Limb (tissue), 2 donors: ENCODE data around the gene DGKB.

ENCODE experiments used
- DNase-seq, 2 donors: peaks; one replicate each; pipeline ENCODE4 v3.0.0-alpha.2; 2016; ENCODE audit errors: extremely low spot score in 2 of 2

The DGKB gene

DNA sequence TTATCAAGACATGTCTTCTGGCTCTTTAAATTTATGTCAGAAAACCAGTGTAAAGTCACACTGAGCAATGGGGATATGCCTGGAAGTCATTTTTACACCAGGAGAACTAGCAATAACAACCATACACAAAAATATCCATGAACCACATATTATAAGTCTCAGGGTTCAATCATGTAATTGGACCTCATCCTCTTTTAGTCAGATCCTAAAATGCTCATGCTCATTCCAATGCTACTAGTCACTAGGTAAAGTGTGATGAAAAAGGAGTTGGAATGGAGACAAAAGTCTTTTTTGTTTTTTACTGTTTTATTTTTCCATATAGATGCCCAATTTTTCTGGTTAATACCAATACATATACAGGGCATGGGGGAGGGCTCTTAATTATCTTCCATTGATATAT, 306.1 kb downstream of the DGKB start:
- no peak for DNase-seq

DNA sequence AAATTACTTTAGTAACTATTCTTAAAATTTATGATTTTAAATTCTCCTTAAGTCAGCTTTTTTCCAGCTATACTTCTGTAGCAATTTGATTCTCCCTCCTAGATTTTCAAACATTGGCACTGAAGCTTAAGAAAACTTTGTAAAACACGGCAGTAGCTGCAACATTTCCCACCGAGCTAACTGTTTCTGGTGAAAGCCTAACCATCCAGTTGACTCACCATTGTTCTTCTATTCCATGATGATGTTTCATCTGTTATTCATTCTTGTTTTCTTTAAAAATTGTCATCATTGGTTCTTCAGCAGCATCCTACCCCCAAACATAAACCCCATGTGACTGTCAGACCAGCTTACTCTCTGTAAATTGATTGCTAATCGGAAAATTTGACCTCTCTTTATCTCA, 312.3 kb downstream of the DGKB start:
- no peak for DNase-seq

DNA sequence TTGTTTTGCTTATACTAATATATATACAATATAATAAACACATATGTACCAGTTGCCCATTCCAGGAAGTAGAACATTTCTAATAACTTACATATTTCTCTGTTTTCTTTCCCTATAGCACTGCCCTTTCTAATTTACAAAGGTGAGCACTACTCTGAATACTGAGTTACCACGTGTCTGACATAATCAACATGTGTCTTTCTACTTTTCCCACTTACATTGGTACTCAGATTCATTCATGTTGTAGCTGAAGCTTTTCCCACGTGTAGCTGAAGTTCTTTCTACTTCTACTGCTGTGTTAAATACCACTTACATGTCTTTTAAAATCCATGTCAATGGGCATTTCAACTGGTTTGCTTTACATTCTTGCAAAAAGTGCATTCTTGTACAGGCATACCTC, 317.3 kb downstream of the DGKB start:
- DNase-seq, result no peak

DNA sequence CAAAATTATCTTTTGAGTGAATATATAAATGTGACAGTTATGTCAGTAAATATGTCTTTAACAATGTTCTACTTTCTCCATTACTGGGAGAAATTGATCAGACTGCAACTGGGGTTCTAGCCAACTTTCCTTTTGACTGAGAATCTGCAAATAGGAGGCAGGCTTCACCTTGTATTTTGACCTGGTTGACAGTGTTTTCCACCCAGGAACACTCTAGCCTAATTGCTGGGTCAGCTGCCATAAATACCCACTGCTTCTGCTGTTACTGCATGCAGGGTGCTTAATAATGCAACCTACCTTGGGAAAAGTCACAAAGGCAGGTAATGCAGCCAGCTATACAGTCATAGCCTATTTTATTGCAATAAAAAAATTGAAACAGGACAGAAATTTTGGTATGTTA, 319.0 kb downstream of the DGKB start:
- DNase-seq, result no peak

DNA sequence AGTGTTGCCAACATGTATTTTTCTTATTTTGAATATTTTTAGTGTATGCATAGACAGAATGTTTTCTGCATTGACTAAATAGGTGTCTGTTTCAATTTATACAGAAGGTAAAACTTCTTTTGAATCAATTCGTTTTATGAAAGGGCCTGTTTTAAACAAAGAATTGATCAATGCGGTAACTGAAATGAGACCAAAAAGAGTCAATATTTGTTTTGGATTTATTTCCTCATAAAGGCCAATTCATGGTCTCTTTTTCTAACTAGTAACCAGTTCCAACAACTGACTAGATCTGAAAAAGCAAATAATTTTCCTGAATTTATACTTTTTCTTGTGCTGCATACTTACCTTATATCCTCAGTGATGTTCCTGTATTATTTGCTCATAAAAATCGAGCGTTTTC, 320.5 kb downstream of the DGKB start:
- no peak for DNase-seq

DNA sequence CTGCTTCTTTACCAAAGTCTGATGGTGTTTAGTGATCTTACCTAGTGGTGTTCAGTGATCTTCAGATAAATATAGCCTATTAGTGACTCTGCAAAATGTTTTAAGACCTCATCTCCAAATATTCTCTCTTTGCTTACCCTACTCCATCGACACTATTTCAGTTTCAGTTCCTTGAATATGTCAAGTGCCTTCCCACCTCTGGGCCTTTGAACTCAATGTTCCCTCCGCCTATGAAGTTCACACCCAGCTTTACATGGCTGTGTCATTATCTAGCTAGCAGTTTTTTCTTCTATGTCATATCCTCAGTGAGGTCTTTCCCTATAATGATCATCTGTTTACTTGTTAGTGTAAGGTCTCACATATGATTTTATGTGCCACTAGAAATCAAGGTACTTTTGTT, 322.6 kb downstream of the DGKB start:
- DNase-seq, result no peak

DNA sequence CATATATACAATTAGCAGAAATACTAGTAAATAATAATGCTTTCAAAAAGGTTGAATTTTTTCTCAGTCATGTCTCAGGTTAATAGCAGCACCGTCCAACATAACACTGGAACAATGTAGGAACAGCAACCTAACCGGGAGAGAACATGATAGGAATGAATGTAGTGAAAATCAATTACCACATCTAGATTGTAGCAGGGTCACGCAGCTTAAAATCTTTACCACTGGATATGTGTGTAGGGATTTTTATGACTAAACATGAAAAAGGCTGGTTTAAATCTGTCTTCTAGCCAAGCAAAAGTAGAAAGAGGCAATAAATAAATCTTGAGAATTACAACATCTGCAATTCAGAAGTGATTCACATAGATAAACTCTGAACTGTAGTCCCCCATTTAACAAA, 326.0 kb downstream of the DGKB start:
- no peak for DNase-seq

DNA sequence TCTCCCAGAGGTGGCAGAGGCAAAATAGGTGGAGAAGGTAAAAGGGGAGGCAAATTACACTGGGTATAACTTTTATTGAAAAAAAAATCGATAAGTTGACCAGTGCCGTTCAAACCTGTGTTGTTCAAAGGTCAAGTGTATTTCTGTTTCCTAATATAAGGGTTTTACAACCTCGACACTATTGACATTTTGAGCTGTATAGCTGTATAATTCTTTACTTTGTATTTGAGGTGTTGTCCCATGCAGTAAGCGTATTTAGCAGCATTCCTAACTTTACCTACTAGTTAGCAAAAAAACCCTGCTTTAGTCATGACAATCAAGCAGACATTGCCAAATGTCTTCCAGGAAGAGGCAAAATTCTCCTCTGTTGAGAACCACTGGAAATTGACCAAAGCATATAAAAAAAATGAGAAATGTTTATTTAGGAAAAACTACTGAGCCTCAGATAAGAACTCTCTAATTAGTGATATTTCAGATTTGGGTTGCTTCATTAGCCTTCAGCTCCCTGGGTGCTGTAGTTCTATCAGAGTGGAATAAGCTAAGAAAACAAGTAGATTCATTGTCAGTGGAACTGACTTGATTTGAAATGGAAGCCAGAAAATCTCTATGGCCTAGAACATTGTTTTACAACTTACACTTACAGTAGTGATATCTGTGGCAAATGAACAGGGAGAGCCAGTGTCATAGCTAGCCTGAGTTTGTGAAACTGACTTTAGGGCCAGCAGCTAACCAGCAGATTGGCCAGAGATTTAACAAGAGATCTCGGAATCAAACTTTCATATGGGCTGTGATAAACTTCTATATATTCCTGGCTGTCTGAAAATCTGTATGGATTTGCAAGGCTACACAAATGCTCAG, 331.6 kb downstream of the DGKB start:
- no peak for DNase-seq

DNA sequence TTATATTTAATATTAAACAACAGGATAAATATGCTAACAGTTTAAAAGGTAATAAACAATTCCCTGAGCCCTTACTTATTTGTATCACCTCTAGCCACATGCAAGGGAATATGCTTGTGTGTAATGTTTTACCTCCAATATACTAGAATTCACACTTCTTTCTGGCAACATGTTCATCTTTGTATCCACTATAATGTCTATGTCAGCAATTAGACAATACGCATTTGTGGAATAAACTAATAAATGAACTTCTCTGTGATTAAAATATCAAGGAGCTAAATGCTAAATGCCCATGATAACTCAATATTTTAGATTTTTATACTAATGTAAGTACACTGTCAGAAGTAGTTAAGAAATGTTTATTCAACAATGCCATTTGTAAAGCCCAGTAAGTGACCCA, 350.5 kb downstream of the DGKB start:
- DNase-seq, result no peak

DNA sequence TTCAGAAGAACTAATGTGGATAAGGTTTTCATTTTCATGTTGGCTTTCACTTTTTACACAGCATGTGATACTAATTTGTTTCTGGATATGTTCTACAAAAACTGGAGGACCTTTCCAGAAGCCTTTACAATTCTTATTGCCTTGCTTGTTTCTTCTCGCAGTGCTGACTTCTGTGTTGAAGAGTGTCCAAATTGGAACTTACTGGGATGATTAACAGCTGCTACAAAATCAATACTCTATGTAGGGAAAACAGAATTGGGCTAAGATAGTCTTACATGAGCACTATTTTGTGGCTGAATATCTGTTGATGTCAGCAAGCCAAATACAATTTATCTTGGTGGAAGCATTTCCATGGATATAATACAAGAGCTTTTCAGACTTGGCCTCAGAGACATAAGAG, 351.2 kb downstream of the DGKB start:
- peak in 1 of 2 donors; percentile 11 for DNase-seq

DNA sequence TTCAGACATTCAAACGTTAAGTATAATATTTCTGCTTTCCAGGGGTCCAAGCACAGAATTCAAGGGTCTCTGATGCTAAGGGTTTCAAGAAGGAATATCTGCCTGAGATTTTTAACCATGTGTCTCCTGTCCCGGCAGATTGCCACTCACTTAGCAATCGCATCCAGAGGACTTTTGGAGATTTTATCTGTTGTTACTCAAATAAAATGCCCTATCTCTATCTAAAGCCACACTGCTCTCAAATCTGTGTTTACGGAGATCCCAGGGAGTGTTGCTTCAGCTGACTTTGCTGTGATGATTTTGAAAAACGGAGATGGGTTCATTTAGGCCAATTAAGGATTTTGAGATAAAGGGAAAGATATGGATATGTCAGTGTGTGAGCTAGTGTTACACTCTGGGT, 359.9 kb downstream of the DGKB start:
- DNase-seq, result no peak

DNA sequence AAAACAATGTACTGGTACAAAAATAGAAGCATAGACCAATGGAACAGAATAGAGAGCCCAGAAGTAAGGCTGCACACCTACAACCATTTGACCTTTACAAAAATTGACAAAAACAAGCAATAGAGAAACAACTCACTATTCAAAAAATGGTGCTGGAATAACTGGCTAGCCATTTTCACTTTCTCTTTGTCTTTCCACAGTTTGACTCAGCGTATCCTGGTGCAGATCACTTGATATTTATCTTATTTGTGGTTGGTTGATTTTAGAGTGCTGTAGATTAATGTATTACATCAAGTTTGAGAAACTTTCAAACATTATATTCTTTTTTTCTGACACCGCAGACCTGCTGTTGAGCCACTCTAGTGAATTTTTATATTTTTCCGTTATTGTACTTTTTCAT, 381.4 kb downstream of the DGKB start:
- DNase-seq, result no peak

DNA sequence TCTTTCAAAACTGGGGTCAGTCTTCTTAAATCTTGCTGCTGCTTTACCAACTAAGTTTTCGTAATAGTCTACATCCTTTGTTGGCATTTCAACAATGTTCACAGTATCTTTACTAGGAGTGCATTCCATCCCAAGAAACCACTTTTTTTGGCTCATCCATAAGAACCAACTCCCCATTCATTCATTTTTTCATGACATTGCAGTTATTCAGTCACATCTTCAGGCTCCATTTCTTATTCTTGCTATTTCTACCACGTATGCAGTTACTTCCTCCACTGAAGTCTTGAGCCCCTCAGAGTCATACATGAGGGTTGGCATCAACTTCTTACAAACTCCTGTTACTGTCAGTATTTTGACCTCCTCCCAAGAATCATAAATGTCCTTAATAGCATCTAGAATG, 392.3 kb downstream of the DGKB start:
- no peak for DNase-seq

DNA sequence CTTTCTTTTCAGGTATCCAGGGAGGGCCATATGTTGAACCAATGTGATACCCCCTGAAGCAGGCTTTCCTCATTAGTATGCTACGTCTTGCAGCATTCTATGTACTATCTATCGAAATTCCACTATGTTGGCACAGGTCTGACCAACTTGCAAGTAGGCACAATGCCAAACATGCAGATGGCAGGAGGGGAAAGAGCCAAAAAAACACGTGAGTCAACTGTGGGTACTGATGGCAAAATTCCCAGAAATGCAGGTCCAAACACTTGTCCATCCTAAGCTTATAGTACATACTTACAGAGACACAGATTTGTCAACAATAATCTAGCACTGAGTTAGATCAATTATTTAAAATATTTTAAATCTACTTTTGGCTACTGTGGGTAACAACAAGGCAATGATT, 394.9 kb downstream of the DGKB start:
- peak; percentile 24 to 35 for DNase-seq

DNA sequence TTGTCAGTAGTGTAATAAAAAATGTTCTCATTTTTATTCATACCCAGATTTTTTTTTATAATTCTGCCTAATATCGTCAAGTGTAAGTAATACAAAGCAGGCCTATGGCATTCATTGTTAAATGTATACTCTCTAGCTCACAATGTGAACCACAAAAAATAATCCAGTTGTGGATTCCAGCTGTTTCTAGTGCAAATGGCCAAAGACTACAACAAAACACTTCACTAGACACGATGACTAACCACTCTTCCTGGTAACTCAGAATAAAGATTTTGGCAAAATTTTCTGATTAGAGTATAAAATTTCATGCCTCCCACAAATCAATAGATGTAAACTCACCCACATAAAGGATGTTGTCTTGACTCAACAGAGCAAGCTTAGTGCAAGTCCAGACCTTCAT, 396.6 kb downstream of the DGKB start:
- no peak for DNase-seq

DNA sequence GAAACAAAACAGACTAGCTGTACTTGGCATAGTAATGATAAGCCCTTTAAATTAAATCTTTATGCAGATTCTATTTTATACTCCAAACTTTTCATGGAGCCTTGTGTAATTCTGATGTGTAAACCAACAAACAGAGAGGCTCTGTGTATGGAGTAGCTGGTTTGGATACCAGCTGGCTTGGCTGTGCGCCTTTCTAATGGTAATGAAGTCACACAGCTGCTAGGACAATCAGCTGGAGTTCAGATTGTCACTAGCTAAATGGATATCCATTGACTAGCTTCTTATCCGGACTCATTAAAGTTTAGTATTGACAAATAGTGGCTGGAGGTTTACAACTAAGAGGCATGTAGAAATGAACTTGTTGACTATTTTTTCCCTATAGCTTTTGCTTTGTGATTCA, 398.4 kb downstream of the DGKB start:
- DNase-seq, result peak in 1 of 2 donors; percentile 30

DNA sequence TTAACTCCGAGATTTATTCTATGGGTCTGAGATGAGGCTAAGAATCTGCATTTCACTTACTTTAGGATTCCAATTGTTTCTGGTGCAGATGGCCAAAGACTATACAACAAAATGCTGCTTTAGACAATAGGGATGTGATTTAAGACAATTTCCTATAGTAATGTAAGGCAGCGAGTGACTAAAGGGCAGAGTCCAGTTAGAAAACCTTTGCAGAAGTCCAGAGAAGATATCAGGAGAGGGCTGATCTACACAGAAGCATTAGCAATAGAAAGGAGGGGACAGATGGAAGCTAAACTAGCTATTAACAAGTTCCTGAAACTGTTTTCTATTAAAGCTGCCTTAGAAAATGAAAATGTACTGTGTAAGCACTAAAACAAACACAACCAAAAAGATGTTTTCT, 398.9 kb downstream of the DGKB start:
- DNase-seq, result no peak

DNA sequence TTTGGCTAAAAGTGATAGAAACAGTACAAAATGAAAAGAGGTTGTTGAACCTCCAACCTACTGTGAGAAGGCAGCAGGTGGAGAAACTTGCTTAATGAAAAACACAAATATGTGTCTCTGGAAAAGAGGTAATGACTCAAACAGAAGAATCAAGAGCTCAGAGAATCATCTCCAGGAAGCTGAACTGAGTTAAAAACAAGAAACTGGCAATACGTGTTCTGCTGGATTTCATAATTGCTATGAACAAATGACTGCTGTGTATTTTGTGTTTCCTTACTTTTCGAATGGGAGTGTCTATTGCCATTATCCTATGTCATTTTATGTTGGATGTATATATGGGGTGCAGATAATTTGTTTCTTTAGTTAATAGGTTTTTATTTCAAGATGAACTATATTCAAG, 401.1 kb downstream of the DGKB start:
- DNase-seq, result no peak

DNA sequence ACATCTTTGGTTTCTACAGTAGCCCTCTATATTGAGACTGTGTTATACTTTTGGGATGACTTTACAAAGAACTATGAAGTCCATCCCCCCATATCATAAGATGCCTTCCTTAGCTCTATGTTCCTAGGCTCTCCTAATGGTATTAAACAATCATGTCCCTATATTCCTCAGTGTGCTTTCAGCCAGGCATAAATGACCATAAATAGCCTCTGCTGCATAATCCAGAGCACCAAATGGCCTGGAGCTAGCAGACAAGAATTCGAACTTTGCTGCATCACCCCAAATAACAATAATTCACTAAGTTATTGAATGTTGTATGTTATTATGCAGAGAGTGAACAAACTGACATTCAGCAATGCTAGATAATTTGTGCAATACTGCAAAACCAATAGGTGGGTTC, 405.2 kb downstream of the DGKB start:
- no peak for DNase-seq

DNA sequence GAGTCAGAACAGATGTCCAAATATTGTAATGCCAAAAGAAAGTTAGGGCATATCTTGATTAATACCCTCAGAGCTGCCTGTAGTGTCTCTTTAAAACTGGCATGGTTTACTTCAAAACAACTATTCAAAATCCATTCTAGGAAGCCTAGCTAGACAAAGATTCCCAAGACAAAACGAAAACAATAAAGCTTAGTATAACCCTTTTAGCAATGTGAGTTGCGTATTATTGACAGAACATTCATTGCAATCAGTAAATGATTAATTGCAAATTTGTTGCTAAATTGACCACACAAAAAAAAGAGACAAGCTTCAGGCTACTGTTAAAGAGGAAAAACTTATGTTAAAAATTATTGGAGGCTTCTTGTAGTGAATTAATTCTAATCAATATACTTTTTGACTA, 406.9 kb downstream of the DGKB start:
- no peak for DNase-seq

DNA sequence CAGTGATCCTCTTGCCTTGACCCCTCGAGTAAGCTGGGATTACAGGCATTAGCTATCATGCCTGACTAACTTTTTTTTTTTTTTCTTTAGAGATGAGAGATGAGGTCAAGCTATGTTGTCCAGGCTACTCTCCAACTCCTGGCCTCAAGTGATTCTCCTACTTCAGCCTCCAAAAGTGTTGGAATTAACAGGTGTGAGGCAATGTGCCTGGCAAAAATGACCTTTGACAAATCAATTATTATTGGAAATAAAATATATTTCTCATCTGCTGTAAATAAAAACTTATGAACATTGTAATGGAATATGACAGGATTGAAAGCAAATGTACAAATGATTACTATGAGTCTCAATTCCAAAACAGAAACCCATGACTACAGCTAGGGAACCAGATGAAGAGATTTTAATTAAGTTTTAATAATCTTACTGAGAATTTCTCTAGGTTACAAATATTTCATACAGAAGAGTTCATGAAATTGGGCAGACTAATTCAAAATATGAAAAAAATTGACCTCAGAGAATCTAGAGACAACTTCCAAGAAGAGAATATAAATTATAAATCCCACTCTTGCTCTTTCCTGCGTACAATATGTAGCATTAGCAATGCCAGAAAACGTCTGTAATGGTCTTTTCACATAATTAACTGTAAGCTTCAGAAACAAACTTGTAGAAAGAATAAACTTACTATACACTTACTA, 414.7 kb downstream of the DGKB start:
- DNase-seq, result no peak

DNA sequence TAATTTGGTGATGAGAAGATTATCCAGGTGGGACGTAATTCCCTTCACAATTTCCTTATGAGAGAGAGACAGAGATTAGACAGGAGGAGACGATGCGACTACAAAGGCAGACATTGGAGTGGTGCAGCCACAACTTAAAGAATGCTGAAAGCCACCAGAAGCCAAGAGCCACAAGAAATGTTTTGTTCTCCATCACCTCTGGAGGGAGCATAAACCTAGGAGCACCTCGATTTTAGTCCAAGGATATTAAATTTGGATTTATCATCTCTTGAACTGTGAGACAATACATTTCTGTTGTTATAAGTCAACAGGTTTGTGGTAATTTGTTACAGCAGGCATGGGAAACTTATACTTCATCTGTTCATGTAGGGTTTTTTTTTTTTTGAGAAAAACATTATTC, 418.9 kb downstream of the DGKB start:
- DNase-seq, result no peak

DNA sequence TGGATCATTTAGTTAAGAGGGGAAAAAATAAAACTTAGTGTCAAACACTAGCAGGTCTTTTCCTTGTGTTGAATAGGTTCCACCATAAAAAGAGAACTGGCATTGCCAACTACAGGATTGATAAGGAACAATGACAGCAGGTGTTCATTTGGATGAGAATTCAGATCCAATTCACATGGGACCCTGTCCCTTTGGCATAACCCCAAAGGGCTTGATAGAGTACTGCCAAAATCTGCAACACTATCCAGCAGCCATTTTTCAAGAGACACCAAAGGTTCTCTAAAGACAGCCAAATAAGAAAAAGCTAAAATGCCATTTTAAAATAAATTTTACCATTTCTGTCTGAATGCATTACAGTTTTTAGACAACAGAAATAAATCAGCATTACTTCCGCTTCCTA, 422.3 kb downstream of the DGKB start:
- DNase-seq, result no peak
